Endothelial cell of umbilical vein (primary cell): Measurements from ENCODE around the gene VPS8. TPM values are rescaled to one million over a fixed set of nuclear protein-coding genes. Genes with fewer than 3 reads are reported as not detected.

Experiments
- BruUV-seq: library from RNA; stranded (reverse); fragments of 400-500 nt; replicated peaks from 2 replicates; lab custom pipeline; 2021; lab: Mats Ljungman, UMichigan
- CTCF ChIA-PET: fragments of 300-600, 350-600 bp; sonication (Branson Sonifier 250); formaldehyde crosslinking; loops from one replicate; lab custom pipeline; 2021; ENCODE audit warnings: antibody characterized with exemption, inconsistent platforms; lab: Charles Lee
- POLR2A ChIA-PET: fragments of 300-600, 350-600 bp; sonication (Branson Sonifier 250); formaldehyde crosslinking; loops from one replicate; lab custom pipeline; 2021; ENCODE audit warnings: antibody characterized with exemption, inconsistent platforms; lab: Charles Lee
- DNase-seq: peaks from one replicate; pipeline ENCODE4 v3.0.0-alpha.2; 2011; ENCODE audit warnings: low read depth, low spot score
- FAIRE-seq: peaks from 2 replicates; lab custom pipeline; 2011; peaks lifted over from hg19 to GRCh38; lab: Jason Lieb, UNC
- H2AFZ ChIP-seq: 2 replicates; pipeline ENCODE4 v1.6.0; 2012; ENCODE audit warnings: low read depth, low read length, control low read depth, inconsistent platforms
- H3K27ac ChIP-seq: 2 replicates; pipeline ENCODE4 v1.5.1; 2011; ENCODE audit warnings: low read depth, mild to moderate bottlenecking, control low read depth, low read length, moderate library complexity; ENCODE audit not compliant: insufficient read depth
- H3K27me3 ChIP-seq, 2 experiments: 2 replicates each; pipeline versions ENCODE4 v1.6.0 to v1.6.1; 2011; ENCODE audit warnings: low read length in 2 of 2, mixed read lengths in 1 of 2; ENCODE audit not compliant: control insufficient read depth in 2 of 2, insufficient read depth in 2 of 2
- H3K36me3 ChIP-seq, 2 experiments: 2 replicates in 1 of 2; 3 replicates in 1 of 2; pipeline ENCODE4 v1.5.1; 2011; ENCODE audit warnings: low read length in 2 of 2, mild to moderate bottlenecking in 1 of 2, moderate library complexity in 1 of 2; ENCODE audit not compliant: control insufficient read depth in 2 of 2, insufficient read depth in 2 of 2; ENCODE audit errors: extremely low read depth in 1 of 2
- H3K4me1 ChIP-seq: 3 replicates; pipeline ENCODE4 v1.5.1; 2011; ENCODE audit warnings: mild to moderate bottlenecking, low read length; ENCODE audit not compliant: control insufficient read depth, insufficient read depth; ENCODE audit errors: extremely low read depth
- H3K4me2 ChIP-seq: 2 replicates; pipeline ENCODE4 v1.6.1; 2011; ENCODE audit warnings: low read length, control low read depth, mixed read lengths; ENCODE audit not compliant: insufficient read depth
- H3K4me3 ChIP-seq, 3 experiments: fragments of 200-600 bp in 1 of 3; sonication (generic), shearing (Covaris generic) in 1 of 3; replicated peaks in 1 of 3; 2 replicates each; pipeline ENCODE4 v1.5.1; 2011 to 2016; ENCODE audit warnings: control low read depth in 3 of 3, low read length in 3 of 3, mild to moderate bottlenecking in 2 of 3, inconsistent platforms in 1 of 3, low read depth in 1 of 3, moderate library complexity in 1 of 3; ENCODE audit not compliant: insufficient read depth in 1 of 3
- H3K79me2 ChIP-seq: 2 replicates; pipeline ENCODE4 v1.6.0; 2012; ENCODE audit warnings: low read length, inconsistent platforms; ENCODE audit not compliant: control insufficient read depth, insufficient read depth
- H3K9ac ChIP-seq: replicated peaks from 2 replicates; pipeline ENCODE3; 2011; ENCODE audit warnings: low read length, control low read depth; ENCODE audit not compliant: insufficient read depth; ENCODE audit errors: extremely low read depth
- H3K9me1 ChIP-seq: replicated peaks from 3 replicates; pipeline ENCODE4 v1.6.0; 2011; ENCODE audit warnings: mild to moderate bottlenecking, low read length; ENCODE audit not compliant: control insufficient read depth, insufficient read depth; ENCODE audit errors: extremely low read depth
- H3K9me3 ChIP-seq: replicated peaks from 2 replicates; pipeline ENCODE4 v1.5.1; 2012; ENCODE audit warnings: low read length, inconsistent platforms; ENCODE audit not compliant: control insufficient read depth, insufficient read depth
- H4K20me1 ChIP-seq: replicated peaks from 2 replicates; pipeline ENCODE3; 2011; ENCODE audit warnings: mild to moderate bottlenecking, low read length; ENCODE audit not compliant: control insufficient read depth, insufficient read depth; ENCODE audit errors: extremely low read depth
- EZH2 ChIP-seq: IDR thresholded peaks from 2 replicates; pipeline ENCODE4 v1.6.1; 2012; ENCODE audit warnings: borderline replicate concordance, low read depth, mild to moderate bottlenecking, moderate library complexity, low read length, inconsistent platforms; ENCODE audit not compliant: severe bottlenecking
- FOS ChIP-seq: IDR thresholded peaks from 2 replicates; pipeline ENCODE4 v1.6.1; 2011; ENCODE audit warnings: mild to moderate bottlenecking, low read length, moderate library complexity, borderline replicate concordance; ENCODE audit not compliant: insufficient read depth
- GATA2 ChIP-seq: IDR thresholded peaks from 2 replicates; pipeline ENCODE4 v1.7.0; 2011; ENCODE audit warnings: low read depth, mild to moderate bottlenecking, moderate library complexity, mixed read lengths, low read length; ENCODE audit not compliant: insufficient read length, insufficient read depth
- JUN ChIP-seq: IDR thresholded peaks from 2 replicates; pipeline ENCODE4 v1.6.1; 2011; ENCODE audit warnings: borderline replicate concordance, low read depth; ENCODE audit not compliant: insufficient read length, insufficient read depth
- MYC ChIP-seq: IDR thresholded peaks from one replicate; pipeline ENCODE4 v1.6.1; 2011; ENCODE audit warnings: mild to moderate bottlenecking, low read depth, low read length
- POLR2A ChIP-seq: IDR thresholded peaks from 2 replicates; pipeline ENCODE4 v1.6.1; 2012; ENCODE audit warnings: low read depth, mild to moderate bottlenecking, control low read depth, low read length
- POLR2AphosphoS5 ChIP-seq: IDR thresholded peaks from 2 replicates; pipeline ENCODE4 v1.6.1; 2012; ENCODE audit warnings: low read depth, mild to moderate bottlenecking, control low read depth, low read length, moderate library complexity; ENCODE audit not compliant: insufficient read depth
- dilution Hi-C: fragments of 300-500 bp; cut with MboI; formaldehyde crosslinking; loops from one replicate; pipeline ENCODE4 v1.15.0; 2019; ENCODE audit warnings: low sequenced_read_pairs; ENCODE audit not compliant: extremely low pct_ligation_motif_present
- intact Hi-C: fragments of 100-400 bp; cut with micrococcal nuclease; formaldehyde crosslinking; loops from one replicate; pipeline ENCODE4 v1.10.0; 2022
- polyA plus RNA-seq, 4 experiments: library from polyadenylated mRNA; depleted of rRNA in 3 of 4; stranded (reverse) in 3 of 4; unstranded in 1 of 4; fragments of >200 nt; gene quantifications; 2 replicates each; pipeline versions ENCODE4 v1.2.1 to v1.2.3, GENCODE V29; 2011 to 2012; ENCODE audit warnings: missing spikeins in 1 of 4
- total RNA-seq: library from RNA; stranded (reverse); gene quantifications from 2 replicates; pipeline ENCODE4 v1.2.3, GENCODE V29; 2021
- TF ChIP-seq, protein P1 (sequence below): IDR thresholded peaks from 2 replicates; pipeline ENCODE4 v1.6.1; 2011; ENCODE audit not compliant: insufficient read depth, insufficient read length
- TF ChIP-seq, protein P2 (sequence below), 2 donors: IDR thresholded peaks; 1 replicate in 1 of 2; 2 replicates in 1 of 2; pipeline ENCODE4 v1.5.1; 2011; ENCODE audit warnings: low read length in 2 of 2, mild to moderate bottlenecking in 2 of 2, moderate library complexity in 2 of 2, control low read depth in 1 of 2, inconsistent platforms in 1 of 2, low read depth in 1 of 2; ENCODE audit not compliant: insufficient read depth in 1 of 2; ENCODE audit errors: extremely low read depth in 1 of 2

Gene VPS8
- total and polyA plus RNA-seq, 2 donors (not counting 3 experiments of a cell fraction or from before 2014, with no cell fraction given), result 13.7 to 51.6 TPM

- H3K9me1 ChIP-seq, result no peaks in the 10 kb centered on the region
- no peaks in the 10 kb centered on the region for H3K27me3 ChIP-seq
- H3K9me3 ChIP-seq, result no peaks in the 10 kb centered on the region
- no TSS peak for BruUV-seq
- H3K4me2 ChIP-seq, result no peak overlapping the region
- no peak overlapping the region for H2AFZ ChIP-seq
- ChIA-PET POLR2A (no interaction called here), CTCF (no interaction called here)
- dilution Hi-C loops, result no loop called here
- intact Hi-C loops, result no loop called here
- no peaks in the 10 kb centered on the region for H4K20me1 ChIP-seq
- H3K4me3 ChIP-seq, result no peak overlapping the region
- FAIRE-seq (no peak), DNase-seq (no peak)
- H3K79me2 ChIP-seq, result peaks cover 11% of the 10 kb centered on the region
- no peak overlapping the region for H3K9ac ChIP-seq
- peaks cover 25% of the 10 kb centered on the region for H3K4me1 ChIP-seq
- TF ChIP-seq, protein P1, sequence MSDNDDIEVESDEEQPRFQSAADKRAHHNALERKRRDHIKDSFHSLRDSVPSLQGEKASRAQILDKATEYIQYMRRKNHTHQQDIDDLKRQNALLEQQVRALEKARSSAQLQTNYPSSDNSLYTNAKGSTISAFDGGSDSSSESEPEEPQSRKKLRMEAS, result no peak
- no peak for TF ChIP-seq FOS
- TF ChIP-seq GATA2, result no peak
- TF ChIP-seq JUN, result no peak
- TF ChIP-seq MYC, result no peak
- no peak for TF ChIP-seq POLR2A
- no peak for TF ChIP-seq POLR2AphosphoS5
- TF ChIP-seq, protein P2, sequence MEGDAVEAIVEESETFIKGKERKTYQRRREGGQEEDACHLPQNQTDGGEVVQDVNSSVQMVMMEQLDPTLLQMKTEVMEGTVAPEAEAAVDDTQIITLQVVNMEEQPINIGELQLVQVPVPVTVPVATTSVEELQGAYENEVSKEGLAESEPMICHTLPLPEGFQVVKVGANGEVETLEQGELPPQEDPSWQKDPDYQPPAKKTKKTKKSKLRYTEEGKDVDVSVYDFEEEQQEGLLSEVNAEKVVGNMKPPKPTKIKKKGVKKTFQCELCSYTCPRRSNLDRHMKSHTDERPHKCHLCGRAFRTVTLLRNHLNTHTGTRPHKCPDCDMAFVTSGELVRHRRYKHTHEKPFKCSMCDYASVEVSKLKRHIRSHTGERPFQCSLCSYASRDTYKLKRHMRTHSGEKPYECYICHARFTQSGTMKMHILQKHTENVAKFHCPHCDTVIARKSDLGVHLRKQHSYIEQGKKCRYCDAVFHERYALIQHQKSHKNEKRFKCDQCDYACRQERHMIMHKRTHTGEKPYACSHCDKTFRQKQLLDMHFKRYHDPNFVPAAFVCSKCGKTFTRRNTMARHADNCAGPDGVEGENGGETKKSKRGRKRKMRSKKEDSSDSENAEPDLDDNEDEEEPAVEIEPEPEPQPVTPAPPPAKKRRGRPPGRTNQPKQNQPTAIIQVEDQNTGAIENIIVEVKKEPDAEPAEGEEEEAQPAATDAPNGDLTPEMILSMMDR (IDR thresholded peaks at IDR 0.05; ENCODE audit: extremely low read depth in 1 of 2, insufficient read depth in 1 of 2, low read depth in 1 of 2, low read length in 2 of 2), result no peak
- no peak for TF ChIP-seq EZH2
- H3K27ac ChIP-seq, result no peak overlapping the region
- H3K36me3 ChIP-seq, result no peaks in the 10 kb centered on the region
Observed at GRCh38 chr3:184814214-184814613, 2.2 kb downstream of the VPS8 start.
